ELR (cell line): ENCODE results near the gene TGFBR3.

Experiments
- DNase-seq: peaks from one replicate; pipeline ENCODE4 v3.0.0-alpha.2; 2015; ENCODE audit warnings: low read depth

Gene TGFBR3

DNA sequence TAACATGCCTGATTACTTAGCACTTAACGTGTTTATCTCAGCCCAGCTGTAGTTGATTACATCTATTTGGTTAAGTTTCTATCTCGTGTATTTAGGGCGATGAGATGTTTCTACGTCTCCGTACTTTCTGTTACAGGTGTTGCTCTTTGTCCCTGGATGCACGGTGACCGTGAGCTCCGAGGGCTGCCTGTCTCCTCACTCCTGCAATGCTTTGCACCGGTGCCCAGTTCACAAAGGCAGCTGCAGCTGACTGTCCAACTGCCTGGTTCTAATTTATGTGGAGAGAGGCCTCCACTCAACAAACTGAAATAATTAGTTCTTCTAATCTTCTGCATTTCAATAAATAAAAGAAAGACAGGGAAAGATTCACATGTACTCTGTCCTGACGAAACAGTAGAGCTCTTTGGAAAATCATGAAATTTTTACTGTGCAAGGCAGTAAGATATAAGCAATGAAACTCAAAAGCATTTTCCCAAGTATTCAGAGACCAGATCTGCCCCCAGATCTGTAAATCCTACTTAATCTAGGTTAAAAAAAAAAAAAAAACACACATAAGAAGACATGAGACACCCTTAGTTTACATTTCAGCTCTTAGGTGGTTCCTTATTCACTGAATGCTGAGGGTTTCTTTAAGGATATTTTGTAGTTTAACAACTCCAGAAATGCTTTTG, 108.2 kb downstream of the TGFBR3 start:
- no peak for DNase-seq

DNA sequence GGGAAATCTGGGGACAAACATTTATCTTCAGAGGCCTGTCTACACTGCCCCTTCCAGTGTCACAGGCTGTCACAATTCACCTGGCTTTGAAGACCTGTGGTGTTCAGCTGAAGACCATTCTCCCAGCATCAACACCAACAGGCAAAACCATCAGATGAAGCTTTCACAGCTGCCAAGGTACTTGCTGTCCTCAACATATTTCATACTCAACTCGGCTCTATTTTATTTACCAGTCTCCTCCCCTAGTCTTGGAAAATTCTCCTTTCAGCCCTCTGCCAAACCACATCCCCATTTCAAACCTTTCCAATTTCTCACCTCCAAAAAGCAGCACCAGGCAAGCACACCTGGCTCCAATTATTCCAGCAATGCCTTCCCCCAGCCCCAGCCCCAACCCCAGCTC, 108.8 kb downstream of the TGFBR3 start:
- no peak for DNase-seq

DNA sequence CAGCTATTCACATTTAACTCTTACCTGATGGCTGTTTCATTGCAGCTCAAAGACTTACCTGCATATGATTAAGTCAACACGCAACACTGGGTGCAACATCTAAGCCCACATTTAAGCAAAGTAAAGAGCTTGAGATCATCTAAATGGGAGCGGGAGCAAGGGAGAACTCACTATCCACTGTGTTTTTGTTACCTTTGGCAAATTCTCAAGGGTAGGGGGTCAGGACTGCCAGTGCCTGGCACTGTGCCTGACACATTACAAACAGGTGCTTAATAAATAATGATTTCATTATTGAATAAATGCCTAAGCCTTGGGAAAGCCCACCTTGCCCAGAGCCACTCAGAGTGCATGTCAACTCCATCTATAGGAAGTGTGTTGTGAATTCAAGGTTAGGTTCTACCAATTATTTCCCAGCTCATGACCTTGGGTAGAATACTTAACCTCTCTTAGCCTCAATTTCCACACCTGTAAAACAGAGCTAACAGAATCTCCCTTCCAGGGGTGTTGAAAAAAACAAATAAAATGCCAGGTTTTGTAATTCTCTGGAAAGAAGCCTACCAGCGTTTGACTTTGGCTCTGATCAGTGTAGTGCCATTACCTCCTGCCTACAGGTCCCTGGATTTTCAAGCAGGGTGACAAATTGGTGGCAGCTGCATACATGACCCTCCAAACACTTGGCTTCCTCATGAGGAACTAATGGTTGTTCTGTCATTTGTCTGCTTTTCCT, 109.7 kb downstream of the TGFBR3 start:
- no peak for DNase-seq

DNA sequence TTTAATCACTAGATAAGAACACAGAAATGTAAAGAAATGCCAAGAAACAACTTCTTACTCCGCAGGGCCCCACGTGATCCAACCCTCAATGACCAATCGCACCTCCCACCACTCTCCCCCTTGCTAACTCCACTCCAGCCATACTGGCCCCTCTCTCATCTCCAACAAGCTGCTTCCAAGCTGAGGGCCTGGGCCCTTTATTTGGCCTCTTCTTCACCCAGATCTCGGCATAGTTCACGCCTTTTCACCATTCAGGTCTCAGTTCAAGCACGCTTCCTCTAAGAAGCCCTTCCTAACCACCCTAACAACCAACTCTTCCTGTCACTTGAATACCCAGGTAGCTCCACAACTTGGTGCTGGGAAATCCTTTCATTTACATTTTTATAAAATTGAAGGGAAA, 110.7 kb downstream of the TGFBR3 start:
- DNase-seq = no peak

DNA sequence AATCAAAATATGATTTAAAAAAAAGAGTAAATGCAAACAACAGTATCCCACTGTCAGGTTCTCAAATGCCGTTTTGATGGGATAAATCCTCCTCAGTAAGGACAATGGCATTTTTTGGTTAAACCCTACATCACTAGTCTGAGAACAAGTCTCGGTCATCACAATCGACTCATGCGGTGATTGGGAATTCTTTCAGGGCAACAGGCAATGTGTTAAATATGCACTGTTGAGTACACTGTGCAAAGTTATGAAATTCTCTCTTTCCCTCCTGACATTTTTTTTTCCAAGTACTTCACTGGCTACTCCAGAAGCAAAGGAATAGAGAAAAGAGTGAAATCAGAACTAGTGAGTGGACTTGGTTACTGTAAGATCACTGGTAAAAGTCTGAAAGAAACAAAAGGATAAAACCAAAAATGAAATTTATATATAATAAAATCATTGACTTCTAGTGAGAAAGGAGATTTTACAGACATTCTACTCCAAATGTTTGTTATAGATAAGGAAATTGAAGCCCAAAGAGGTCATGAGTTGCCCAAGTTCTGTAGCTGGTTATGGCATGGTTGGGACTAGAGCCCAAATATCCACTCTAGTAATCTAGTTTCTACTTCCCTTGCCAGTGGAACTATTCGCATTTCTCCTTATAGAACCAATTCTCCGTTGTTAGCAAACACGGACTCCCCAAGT, 111.3 kb downstream of the TGFBR3 start:
- DNase-seq = peak; percentile 66

DNA sequence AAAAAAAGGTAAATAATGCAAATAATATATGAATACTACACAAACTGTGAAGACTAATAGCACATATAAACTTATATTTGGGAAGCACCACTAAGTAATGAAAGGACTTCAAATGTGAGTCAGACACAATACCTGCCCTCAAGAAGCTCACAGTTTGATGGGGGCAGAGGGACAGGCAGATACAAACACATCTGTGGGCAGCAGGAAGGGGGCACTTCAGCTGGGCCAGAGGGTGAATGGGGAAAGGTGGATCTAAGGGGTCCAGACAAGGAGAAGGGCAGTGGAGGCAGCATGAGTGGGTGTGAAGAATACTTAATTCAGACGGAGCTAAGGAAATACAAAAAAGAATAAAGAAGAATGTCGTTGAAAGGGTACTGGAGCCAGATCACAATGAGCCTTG, 114.2 kb downstream of the TGFBR3 start:
- no peak for DNase-seq

DNA sequence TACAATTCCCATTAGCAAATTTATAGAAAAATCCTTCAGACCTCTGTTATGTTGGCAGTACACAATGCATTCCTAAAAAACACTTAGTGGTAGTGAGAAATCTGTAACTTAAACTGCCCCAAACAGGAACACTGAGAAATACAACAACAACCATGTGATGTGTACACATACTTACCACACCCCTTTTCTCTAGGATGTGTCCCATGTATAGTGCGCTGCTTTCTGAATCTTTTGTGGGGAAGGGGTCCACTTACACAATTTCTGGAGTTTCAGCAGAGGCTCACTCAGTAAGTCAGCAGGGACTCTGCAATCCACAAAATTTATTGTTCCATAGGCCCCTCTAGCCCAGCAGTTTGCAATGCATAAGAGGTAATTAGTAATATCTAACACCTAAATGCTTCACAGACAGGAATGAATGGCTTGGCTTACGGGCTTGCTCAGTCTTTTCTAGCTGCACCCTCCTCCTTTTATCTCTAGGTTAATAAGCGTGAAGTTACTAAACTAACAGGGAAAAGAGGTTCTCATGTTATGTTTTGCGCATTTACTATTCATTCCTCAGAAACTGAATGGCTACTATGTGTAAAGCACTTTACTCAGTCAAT, 115.2 kb downstream of the TGFBR3 start:
- no peak for DNase-seq

DNA sequence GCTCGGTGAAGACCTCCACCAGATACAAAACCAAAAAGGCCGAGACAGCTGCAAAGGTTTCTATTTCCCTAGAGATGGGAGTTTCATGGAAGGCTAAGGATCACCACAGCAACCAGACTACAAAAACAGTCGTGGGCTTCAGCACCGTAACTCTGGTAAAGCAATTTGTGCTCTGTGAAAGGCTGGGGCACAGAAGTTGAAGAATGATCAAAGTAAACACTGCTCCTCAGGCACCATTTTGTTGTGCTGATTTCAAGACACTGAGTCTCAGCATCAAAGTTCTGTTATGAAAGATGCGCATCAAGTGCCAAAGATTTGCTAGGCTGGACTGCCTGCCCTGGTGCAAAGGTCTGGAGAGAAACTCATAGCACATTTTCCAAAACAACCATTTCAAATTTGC, 116.2 kb downstream of the TGFBR3 start:
- no peak for DNase-seq

DNA sequence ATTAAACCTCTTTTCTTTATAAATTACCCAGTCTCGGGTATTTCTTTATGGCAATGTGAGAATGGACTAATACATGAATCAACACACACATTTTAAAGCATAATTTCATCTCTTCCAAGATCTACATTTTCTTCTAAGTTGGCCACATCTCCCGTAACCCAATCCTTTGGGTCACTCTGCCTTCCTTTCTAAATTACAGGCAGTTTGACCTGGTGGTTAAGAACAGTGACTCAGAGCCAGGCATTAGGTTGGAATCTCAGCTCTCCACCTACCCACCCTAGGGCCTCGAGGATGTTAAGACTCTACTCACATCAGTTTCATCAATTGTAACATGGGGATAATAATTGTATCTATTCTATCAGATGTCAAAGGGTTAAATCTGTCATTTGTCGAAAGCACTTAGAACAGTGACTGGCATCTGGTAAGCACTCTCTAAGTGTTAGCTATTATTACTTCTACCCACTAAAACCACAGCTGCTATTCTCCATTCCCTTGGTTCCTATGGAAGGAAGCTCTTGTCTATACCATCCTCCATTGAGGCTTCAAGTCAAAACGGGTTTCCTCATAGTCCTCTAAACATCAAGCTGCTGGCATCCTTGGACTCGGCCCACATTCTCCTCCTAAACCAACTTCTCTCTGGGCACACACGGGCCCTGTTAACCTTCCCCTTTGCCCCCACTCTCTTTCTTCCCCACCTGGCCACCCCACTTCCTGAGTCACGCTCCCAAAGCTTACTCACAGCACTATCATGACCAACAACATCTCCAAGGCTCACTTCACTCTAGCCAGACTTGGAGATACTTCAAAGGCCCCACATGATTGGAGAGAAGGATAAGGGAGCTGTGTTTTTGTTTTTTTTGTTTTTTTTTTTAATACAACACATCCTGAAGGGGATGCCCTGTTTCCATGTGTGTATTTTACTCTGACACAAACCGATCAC, 116.9 kb downstream of the TGFBR3 start:
- peak; percentile 87 for DNase-seq

DNA sequence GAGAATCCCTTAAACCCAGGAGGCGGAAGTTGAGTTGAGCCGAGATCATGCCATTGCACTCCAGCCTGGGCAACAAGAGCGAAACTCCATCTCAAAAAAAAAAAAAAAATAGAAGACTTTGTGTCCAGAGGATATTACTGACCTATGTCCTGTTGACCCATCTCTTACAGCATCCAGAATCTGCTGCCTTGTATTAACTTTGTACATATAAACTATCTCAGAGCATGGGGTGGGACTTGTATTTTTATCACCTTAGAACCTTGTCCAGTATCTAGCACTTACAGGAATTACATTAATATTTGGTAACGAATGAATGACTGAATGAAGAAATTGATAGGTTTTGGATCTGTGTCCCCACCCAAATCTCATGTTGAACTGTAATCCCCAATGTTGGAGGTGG, 117.8 kb downstream of the TGFBR3 start:
- DNase-seq = no peak

DNA sequence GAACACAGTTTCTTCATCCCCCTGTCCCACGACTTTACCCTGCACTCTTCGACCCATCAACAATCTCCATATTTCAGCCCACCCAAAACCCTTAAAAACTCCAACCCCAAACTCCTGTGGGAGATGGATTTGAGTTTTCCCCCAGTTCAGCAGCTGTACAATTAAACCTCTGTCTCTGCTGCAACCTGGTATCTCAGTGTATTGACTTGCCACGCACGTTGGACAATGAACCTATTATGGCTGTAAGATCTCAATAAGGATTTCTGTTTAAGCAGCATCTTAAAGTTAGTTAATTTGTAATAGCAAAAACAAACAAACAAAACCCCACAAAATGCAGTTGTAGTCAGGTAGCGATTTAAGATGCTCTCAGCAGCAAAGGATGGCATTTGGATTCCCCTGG, 119.1 kb downstream of the TGFBR3 start:
- DNase-seq = no peak

DNA sequence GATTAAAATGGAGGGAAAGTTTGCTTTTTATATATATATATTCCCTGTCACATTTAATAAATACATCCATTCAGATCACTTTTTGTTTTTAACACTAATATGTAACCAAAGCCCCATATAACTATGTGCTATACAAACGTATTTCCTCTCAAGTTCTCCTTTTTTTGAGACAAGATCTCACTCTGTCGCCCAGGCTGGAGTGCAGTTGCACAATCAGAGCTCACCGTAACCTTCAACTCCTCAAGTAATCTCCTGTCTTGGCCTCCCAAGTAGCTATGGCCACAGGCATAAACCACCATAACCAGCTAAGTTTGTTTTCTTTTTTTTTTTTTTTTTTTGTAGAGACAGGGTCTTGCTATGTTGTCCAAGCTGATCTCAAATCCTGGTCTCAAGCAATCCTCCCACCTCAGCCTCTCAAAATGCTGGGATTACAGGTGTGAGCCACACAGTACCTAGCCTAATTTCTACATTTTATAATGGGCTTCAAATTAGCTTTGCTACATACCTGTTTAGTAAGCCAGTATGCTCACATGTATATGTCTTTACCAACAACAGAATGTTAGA, 120.0 kb downstream of the TGFBR3 start:
- DNase-seq = no peak

DNA sequence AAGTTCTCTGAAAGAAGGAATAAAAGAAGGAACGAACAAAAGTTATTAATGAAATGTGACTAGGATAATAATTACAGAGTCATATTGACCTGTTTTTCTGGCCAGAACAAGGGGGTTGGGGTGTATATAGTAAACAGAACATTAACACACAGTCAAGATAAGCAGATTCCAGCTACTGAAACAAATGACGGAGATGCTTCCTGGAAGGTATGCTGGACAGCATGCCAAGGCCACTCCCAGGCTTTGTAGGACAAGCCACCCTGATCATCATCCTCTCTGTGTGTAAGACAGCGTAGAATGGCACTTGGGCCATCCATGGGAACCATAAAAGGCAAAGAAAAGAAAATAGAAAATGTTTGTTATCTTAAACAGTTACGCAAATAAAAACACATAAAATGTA, 120.7 kb downstream of the TGFBR3 start:
- no peak for DNase-seq

DNA sequence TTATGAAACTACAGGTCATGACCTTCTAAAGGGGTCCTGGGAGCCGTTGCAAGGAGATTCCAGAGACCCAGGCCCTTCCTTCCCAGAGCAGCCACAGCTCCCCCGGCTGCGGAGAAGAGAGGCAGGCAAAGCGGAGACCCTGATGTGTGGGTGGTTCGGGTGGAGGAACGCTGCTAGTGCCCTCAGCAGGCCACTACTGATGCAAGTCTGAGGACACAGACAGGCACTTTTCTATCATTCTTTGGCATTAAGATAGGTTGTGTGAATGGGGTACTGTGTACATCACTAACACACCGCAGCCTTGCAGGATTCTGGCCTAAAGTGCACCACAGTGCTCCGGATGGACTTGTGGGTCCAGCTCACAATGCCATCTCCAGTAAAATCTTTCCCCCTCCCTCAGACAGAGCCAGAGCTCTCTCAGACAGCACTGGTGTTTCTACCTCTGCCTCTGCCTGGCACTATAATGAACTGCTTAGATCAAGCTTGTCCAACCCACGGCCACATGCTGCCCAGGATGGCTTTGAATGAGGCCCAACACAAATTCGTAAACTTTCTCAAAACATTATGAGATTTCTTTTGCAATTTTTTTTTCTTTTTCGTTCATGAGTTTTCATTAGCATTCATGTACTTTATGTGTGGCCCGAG, 121.4 kb downstream of the TGFBR3 start:
- no peak for DNase-seq

DNA sequence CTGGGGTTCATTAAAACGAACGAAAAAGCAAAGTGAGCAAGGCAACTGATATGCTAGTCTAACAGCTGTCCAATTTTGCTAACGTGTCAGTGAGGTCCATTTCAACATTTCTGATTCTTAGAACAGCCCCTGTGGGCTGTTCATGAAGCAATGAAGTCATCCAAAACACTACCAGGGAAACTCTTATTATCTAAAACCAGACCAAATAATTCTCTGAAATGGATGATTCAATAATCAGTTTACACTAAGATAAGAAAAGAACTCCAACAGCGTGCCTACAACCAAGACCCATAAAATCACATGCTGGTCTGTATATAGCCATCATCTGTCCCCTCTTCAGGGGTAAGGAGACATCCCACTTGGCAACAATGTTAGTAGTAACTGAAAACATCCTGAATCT, 122.7 kb downstream of the TGFBR3 start:
- DNase-seq = no peak

DNA sequence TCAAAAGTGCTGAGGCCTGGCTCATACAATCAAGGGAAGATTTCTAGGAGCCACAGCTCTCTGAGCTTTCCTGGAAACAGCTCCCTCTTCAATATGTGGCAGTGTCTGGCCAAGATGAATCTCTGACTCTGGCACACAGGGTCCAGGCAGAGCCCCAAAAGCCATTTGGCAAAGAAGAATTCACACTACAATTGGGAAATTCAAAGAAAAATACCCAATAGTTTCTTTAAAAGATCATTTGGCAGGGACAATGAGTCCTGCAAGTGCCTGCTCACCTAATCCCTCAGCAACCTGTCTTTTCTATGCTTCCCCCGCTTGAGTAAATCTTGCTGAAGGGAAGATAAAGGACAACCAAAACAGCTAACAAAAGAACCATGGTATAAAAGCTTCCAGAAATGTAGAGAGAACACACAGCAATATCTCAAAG, 124.6 kb downstream of the TGFBR3 start:
- no peak for DNase-seq

DNA sequence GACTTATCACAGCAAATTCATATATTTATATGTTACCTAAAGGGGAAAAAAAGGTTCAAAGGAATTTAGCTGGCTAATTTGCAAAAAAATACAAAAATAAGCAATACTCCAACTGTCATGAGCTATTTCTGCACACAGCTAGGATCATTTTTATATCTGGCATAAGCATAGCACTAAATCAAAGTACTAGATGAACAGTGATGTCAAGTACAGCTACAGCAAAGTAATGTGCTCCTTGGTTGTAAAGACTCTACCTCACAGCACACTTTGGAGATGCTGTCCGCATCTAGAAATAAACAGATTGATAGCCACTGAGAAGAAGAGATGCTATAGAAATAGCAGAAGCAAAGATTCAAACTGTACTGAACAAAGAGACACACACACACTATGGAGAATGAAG, 125.4 kb downstream of the TGFBR3 start:
- DNase-seq = no peak

DNA sequence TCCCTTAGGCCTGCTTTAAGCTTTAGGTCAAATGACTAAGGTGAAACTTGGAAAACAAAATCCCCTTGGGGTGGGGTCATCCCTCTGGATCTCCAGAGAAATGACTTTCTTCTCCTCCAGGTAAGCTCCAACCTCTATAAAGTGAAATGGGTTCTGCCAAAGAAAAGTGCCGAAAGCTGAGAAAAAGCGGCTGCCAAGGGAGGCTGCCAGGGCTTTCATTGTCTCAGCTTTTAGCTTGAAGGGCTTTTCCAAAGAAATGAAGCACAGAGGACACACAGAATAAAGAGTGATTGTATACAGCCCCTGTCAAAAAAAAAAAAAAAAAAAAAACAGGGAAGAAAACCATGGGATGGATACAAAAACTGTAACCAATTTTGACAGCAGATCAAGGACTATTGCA, 126.9 kb downstream of the TGFBR3 start:
- DNase-seq = no peak

DNA sequence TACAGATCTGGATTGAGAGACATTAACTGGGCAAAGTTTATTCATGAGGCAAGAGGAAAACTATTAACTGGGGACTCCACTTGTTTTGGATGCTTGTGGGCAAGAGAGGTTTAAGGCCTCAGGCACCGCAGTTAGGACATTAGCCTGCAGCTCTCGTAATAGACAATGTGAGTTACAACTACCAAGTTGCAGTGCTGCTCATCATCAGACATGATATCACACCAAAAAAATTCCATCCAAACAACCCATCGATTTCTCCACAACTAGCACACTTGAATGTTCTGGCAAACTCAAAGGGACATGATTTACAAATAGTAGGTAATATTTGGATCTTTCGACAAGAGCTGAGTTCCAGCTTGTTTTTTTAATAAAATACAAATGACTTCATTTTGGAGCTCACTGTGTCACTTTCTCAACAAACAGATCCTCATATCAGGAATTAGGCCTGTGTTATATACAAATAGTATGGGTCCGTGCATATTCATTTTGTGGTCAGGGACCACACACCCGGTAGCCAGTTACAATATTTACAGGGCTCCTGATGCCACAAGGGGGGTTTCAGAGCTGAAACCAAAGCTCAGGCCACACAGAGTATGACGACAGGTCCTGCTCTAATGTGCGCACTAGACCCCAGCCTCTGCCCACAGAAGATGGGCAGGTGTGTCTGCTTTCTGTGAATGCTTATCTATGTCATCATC, 128.0 kb downstream of the TGFBR3 start:
- peak; percentile 19 for DNase-seq

DNA sequence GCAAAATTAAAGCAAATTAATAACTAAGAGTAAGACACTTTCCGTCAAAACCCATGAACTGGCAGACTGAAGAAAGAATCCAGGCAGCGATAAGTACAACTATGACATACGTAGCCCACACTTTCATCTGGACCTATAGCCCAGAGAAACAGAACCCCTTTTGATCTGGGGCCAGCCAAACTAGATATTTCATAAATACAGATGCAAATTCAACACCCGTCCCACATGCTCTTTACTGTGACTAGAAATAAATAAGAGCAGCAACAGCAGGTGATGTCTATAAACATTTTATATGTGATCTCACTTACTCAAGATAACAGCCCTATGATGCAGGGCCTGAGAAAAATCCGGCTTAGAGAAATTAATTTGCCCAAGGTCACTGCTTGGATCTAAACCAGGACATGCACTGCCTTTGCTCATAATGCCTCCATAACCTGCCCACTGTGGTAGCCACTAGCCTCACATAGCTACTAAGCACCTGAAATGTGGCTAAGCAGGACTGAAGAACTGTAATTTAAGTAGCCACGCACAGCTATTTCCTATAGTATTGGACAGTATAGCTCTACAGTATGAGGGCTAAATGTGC, 130.2 kb downstream of the TGFBR3 start:
- DNase-seq = no peak
